Measurements from ENCODE around the gene CCT8L2.
"Not testable (repeated sequence)": the region's sequence is repeated elsewhere in the genome, so short reads cannot be mapped to it uniquely, and the experiment has no call there.

DNA sequence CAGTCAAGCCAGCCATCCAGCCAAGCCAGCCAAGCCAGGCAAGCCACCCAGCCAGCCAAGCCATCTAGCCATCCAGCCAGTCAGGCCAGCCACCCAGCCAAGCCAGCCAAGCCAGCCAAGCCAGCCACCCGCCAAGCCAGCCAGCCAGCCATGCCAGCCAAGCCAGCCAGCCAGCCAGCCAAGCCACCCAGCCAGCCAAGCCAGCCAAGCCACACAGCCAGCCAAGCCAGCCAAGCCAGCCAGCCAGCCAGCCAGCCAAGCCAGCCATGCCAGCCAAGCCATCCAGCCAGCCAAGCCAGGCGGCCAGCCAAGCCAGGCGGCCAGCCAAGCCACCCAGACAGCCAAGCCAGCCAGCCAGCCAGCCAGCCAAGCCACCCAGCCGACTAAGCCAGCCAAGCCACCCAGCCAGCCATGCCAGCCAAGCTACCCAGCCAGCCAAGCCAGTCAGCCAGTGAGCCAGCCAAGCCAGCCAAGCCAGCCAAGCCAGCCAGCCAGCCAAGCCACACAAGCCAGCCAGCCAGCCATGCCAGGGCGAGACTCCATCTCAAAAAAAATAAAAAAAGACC, 31.4 kb downstream of the CCT8L2 start:
- TF ChIP-seq, protein P1, sequence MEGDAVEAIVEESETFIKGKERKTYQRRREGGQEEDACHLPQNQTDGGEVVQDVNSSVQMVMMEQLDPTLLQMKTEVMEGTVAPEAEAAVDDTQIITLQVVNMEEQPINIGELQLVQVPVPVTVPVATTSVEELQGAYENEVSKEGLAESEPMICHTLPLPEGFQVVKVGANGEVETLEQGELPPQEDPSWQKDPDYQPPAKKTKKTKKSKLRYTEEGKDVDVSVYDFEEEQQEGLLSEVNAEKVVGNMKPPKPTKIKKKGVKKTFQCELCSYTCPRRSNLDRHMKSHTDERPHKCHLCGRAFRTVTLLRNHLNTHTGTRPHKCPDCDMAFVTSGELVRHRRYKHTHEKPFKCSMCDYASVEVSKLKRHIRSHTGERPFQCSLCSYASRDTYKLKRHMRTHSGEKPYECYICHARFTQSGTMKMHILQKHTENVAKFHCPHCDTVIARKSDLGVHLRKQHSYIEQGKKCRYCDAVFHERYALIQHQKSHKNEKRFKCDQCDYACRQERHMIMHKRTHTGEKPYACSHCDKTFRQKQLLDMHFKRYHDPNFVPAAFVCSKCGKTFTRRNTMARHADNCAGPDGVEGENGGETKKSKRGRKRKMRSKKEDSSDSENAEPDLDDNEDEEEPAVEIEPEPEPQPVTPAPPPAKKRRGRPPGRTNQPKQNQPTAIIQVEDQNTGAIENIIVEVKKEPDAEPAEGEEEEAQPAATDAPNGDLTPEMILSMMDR (IDR thresholded peaks at IDR 0.05 in 2 of 3, conservative IDR thresholded peaks at IDR 0.05 in 1 of 3; ENCODE audit: borderline replicate concordance in 1 of 3, insufficient read depth in 1 of 3, low read depth in 2 of 3, low read length in 2 of 3), result not testable (repeated sequence)
- TF ChIP-seq CEBPB (IDR thresholded peaks at IDR 0.05; ENCODE audit: low read depth); POLR2AphosphoS5 (IDR thresholded peaks at IDR 0.05; ENCODE audit: low read depth, low read length); FOSL1 (IDR thresholded peaks at IDR 0.05; ENCODE audit: low read depth); EGR1 (IDR thresholded peaks at IDR 0.05; ENCODE audit: low read depth): not testable (repeated sequence)
- TF ChIP-seq, protein P2, sequence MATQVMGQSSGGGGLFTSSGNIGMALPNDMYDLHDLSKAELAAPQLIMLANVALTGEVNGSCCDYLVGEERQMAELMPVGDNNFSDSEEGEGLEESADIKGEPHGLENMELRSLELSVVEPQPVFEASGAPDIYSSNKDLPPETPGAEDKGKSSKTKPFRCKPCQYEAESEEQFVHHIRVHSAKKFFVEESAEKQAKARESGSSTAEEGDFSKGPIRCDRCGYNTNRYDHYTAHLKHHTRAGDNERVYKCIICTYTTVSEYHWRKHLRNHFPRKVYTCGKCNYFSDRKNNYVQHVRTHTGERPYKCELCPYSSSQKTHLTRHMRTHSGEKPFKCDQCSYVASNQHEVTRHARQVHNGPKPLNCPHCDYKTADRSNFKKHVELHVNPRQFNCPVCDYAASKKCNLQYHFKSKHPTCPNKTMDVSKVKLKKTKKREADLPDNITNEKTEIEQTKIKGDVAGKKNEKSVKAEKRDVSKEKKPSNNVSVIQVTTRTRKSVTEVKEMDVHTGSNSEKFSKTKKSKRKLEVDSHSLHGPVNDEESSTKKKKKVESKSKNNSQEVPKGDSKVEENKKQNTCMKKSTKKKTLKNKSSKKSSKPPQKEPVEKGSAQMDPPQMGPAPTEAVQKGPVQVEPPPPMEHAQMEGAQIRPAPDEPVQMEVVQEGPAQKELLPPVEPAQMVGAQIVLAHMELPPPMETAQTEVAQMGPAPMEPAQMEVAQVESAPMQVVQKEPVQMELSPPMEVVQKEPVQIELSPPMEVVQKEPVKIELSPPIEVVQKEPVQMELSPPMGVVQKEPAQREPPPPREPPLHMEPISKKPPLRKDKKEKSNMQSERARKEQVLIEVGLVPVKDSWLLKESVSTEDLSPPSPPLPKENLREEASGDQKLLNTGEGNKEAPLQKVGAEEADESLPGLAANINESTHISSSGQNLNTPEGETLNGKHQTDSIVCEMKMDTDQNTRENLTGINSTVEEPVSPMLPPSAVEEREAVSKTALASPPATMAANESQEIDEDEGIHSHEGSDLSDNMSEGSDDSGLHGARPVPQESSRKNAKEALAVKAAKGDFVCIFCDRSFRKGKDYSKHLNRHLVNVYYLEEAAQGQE (IDR thresholded peaks at IDR 0.05; ENCODE audit: low read depth), result not testable (repeated sequence)
- TF ChIP-seq, protein P3, sequence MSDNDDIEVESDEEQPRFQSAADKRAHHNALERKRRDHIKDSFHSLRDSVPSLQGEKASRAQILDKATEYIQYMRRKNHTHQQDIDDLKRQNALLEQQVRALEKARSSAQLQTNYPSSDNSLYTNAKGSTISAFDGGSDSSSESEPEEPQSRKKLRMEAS (IDR thresholded peaks at IDR 0.05), result not testable (repeated sequence)

Data from HCT116 (cell line).